ENCODE results near the gene UHRF1.
"Not testable (repeated sequence)": the region's sequence is repeated elsewhere in the genome, so short reads cannot be mapped to it uniquely, and the experiment has no call there.

The UHRF1 gene

GRCh38 chr19:4891066-4891465, 18.2 kb upstream of the UHRF1 start:
- Histone ChIP-seq H3K4me3 (no peak overlapping the region), H3K9me3 (ENCODE audit: low read depth, low read length) (no peaks in the 10 kb centered on the region), H3K36me3 (ENCODE audit: insufficient read depth, low read length) (no peaks in the 10 kb centered on the region), H3K9ac (ENCODE audit: insufficient read length) (no peak overlapping the region), H3K27ac (no peak overlapping the region)
- TF ChIP-seq POLR2AphosphoS5 (IDR thresholded peaks at IDR 0.05; ENCODE audit: borderline replicate concordance, low read depth, low read length) (no peak), EZH2 (IDR thresholded peaks at IDR 0.05) (no peak)
- no peak for DNase-seq (ENCODE audit: low read depth, low spot score)

- H3K36me3 ChIP-seq (ENCODE audit: insufficient read depth, low read length); H3K27ac ChIP-seq; H3K9ac ChIP-seq (ENCODE audit: insufficient read length); H3K4me3 ChIP-seq; DNase-seq (ENCODE audit: low read depth, low spot score); H3K9me3 ChIP-seq (ENCODE audit: low read depth, low read length): not testable (repeated sequence)
Measured at GRCh38 chr19:4892962-4893361, 16.3 kb upstream of the UHRF1 start.

- Histone ChIP-seq H3K36me3 (ENCODE audit: insufficient read depth, low read length) (no peaks in the 10 kb centered on the region), H3K9ac (ENCODE audit: insufficient read length) (no peak overlapping the region), H3K4me3 (no peak overlapping the region), H3K27ac (no peak overlapping the region), H3K9me3 (ENCODE audit: low read depth, low read length) (no peaks in the 10 kb centered on the region)
- TF ChIP-seq EZH2 (IDR thresholded peaks at IDR 0.05): no peak
- no peak for DNase-seq (ENCODE audit: low read depth, low spot score)
Measured at GRCh38 chr19:4896372-4896771, 12.9 kb upstream of the UHRF1 start.

GRCh38 chr19:4897146-4897545, 12.2 kb upstream of the UHRF1 start:
- no peak overlapping the region for H3K27ac ChIP-seq
- no peak for DNase-seq (ENCODE audit: low read depth, low spot score)
- H3K36me3 ChIP-seq (ENCODE audit: insufficient read depth, low read length): no peaks in the 10 kb centered on the region
- H3K9ac ChIP-seq (ENCODE audit: insufficient read length): no peak overlapping the region
- no peaks in the 10 kb centered on the region for H3K9me3 ChIP-seq (ENCODE audit: low read depth, low read length)
- no peak overlapping the region for H3K4me3 ChIP-seq
- TF ChIP-seq EZH2 (IDR thresholded peaks at IDR 0.05) (no peak), POLR2AphosphoS5 (IDR thresholded peaks at IDR 0.05; ENCODE audit: borderline replicate concordance, low read depth, low read length) (no peak), FOXP2 (optimal IDR thresholded peaks at IDR 0.05; ENCODE audit: control extremely low read depth, extremely low read length, insufficient read depth) (no peak)

GRCh38 chr19:4900879-4901278, 8.4 kb upstream of the UHRF1 start:
- DNase-seq (ENCODE audit: low read depth, low spot score); H3K36me3 ChIP-seq (ENCODE audit: insufficient read depth, low read length); H3K4me3 ChIP-seq; H3K27ac ChIP-seq; H3K9me3 ChIP-seq (ENCODE audit: low read depth, low read length); H3K9ac ChIP-seq (ENCODE audit: insufficient read length): not testable (repeated sequence)

GRCh38 chr19:4902796-4903195, 6.5 kb upstream of the UHRF1 start, which contains the start of gene ARRDC5:
ARRDC5 (minus strand) TSS chr19:4902896; CDS start chr19:4902825, 71 bp downstream.
- Histone ChIP-seq H3K36me3 (ENCODE audit: insufficient read depth, low read length) (no peaks in the 10 kb centered on the region), H3K9me3 (ENCODE audit: low read depth, low read length) (no peaks in the 10 kb centered on the region), H3K27ac (no peak within 1 kb of the TSS), H3K4me3 (no peak within 1 kb of the TSS), H3K9ac (ENCODE audit: insufficient read length) (no peak within 1 kb of the TSS)
- DNase-seq (ENCODE audit: low read depth, low spot score): no peak
- TF ChIP-seq EZH2 (IDR thresholded peaks at IDR 0.05) (no peak), FOXP2 (optimal IDR thresholded peaks at IDR 0.05; ENCODE audit: control extremely low read depth, extremely low read length, insufficient read depth) (no peak), POLR2AphosphoS5 (IDR thresholded peaks at IDR 0.05; ENCODE audit: borderline replicate concordance, low read depth, low read length) (no peak)

- TF ChIP-seq POLR2AphosphoS5 (IDR thresholded peaks at IDR 0.05; ENCODE audit: borderline replicate concordance, low read depth, low read length) (no peak), EZH2 (IDR thresholded peaks at IDR 0.05) (no peak), FOXP2 (optimal IDR thresholded peaks at IDR 0.05; ENCODE audit: control extremely low read depth, extremely low read length, insufficient read depth) (no peak)
- Histone ChIP-seq H3K36me3 (ENCODE audit: insufficient read depth, low read length) (no peaks in the 10 kb centered on the region), H3K4me3 (no peak overlapping the region), H3K9ac (ENCODE audit: insufficient read length) (no peak overlapping the region), H3K27ac (no peak overlapping the region), H3K9me3 (ENCODE audit: low read depth, low read length) (no peaks in the 10 kb centered on the region)
- DNase-seq (ENCODE audit: low read depth, low spot score): no peak
Measured at GRCh38 chr19:4904481-4904880, 4.8 kb upstream of the UHRF1 start.

- Histone ChIP-seq H3K9me3 (ENCODE audit: low read depth, low read length) (no peaks in the 10 kb centered on the region), H3K27ac (no peak overlapping the region), H3K4me3 (no peak overlapping the region), H3K36me3 (ENCODE audit: insufficient read depth, low read length) (peaks cover 17% of the 10 kb centered on the region), H3K9ac (ENCODE audit: insufficient read length) (no peak overlapping the region)
- no peak for TF ChIP-seq FOXP2 (optimal IDR thresholded peaks at IDR 0.05; ENCODE audit: control extremely low read depth, extremely low read length, insufficient read depth)
- no peak for TF ChIP-seq POLR2AphosphoS5 (IDR thresholded peaks at IDR 0.05; ENCODE audit: borderline replicate concordance, low read depth, low read length)
- TF ChIP-seq EZH2 (IDR thresholded peaks at IDR 0.05): no peak
- no peak for DNase-seq (ENCODE audit: low read depth, low spot score)
Measured at GRCh38 chr19:4906963-4907362, 2.3 kb upstream of the UHRF1 start.

- peaks cover 31% of the 10 kb centered on the region for H3K36me3 ChIP-seq (ENCODE audit: insufficient read depth, low read length)
- no peak overlapping the region for H3K9ac ChIP-seq (ENCODE audit: insufficient read length)
- no peak for DNase-seq (ENCODE audit: low read depth, low spot score)
- no peak overlapping the region for H3K4me3 ChIP-seq
- H3K9me3 ChIP-seq (ENCODE audit: low read depth, low read length): no peaks in the 10 kb centered on the region
- H3K27ac ChIP-seq: no peak overlapping the region
- no peak for TF ChIP-seq EZH2 (IDR thresholded peaks at IDR 0.05)
Measured at GRCh38 chr19:4908360-4908759, 941 bp upstream of the UHRF1 start.

GRCh38 chr19:4908781-4909155, 533 bp upstream of the UHRF1 start:
- no peak for DNase-seq (ENCODE audit: low read depth, low spot score)
- peak overlapping the region; percentile 92; the same call in 1 of the 2 replicates for H3K4me3 ChIP-seq

More at GRCh38 chr19:4908781-4909155, 533 bp upstream of the UHRF1 start:
- no peak for TF ChIP-seq EZH2 (IDR thresholded peaks at IDR 0.05)
- TF ChIP-seq FOXP2 (optimal IDR thresholded peaks at IDR 0.05; ENCODE audit: control extremely low read depth, extremely low read length, insufficient read depth): no peak
- TF ChIP-seq POLR2AphosphoS5 (IDR thresholded peaks at IDR 0.05; ENCODE audit: borderline replicate concordance, low read depth, low read length): no peak
- H3K9me3 ChIP-seq (ENCODE audit: low read depth, low read length): no peaks in the 10 kb centered on the region
- H3K27ac ChIP-seq: no peak overlapping the region
- H3K9ac ChIP-seq (ENCODE audit: insufficient read length): peak overlapping the region; percentile 47
- H3K36me3 ChIP-seq (ENCODE audit: insufficient read depth, low read length): peaks cover 35% of the 10 kb centered on the region
